C4-2B (cell line): ENCODE results near the gene LIPM.

Source experiments
- H3K27ac ChIP-seq: fragments of 450-650 bp; 2 replicates; pipeline ENCODE4 v1.5.1; 2017
- ZFX ChIP-seq: fragments of 450-650 bp; IDR thresholded peaks from 2 replicates; pipeline ENCODE4 v1.6.1; 2017
- TF ChIP-seq, protein P1 (sequence below): fragments of 450-650 bp; conservative IDR thresholded peaks from 2 replicates; pipeline ENCODE4 v1.5.1; 2017; ENCODE audit warnings: mild to moderate bottlenecking

LIPM gene

DNA sequence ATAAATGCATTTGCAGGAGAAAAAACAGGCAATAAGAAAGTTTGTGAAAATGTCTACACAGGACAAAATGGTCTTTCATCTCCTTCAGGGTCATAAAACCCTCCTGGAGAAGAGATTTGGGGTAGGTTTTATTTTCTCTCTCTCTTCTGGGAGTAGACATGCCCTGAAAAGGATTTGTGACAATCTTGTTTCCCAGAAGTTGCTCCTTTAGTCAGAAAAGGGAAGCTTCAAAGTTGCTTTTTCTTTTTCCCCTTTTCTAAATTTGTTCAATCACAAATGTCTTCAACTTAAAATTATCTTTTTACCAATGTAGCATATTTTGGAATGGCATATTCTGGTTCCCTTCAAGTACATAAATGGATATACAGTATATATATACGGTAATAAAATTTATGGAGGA is 58.5 kb downstream of the LIPM start:
- TF ChIP-seq, protein P1, sequence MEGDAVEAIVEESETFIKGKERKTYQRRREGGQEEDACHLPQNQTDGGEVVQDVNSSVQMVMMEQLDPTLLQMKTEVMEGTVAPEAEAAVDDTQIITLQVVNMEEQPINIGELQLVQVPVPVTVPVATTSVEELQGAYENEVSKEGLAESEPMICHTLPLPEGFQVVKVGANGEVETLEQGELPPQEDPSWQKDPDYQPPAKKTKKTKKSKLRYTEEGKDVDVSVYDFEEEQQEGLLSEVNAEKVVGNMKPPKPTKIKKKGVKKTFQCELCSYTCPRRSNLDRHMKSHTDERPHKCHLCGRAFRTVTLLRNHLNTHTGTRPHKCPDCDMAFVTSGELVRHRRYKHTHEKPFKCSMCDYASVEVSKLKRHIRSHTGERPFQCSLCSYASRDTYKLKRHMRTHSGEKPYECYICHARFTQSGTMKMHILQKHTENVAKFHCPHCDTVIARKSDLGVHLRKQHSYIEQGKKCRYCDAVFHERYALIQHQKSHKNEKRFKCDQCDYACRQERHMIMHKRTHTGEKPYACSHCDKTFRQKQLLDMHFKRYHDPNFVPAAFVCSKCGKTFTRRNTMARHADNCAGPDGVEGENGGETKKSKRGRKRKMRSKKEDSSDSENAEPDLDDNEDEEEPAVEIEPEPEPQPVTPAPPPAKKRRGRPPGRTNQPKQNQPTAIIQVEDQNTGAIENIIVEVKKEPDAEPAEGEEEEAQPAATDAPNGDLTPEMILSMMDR, result no peak
- TF ChIP-seq ZFX, result no peak
- no peak overlapping the region for H3K27ac ChIP-seq

DNA sequence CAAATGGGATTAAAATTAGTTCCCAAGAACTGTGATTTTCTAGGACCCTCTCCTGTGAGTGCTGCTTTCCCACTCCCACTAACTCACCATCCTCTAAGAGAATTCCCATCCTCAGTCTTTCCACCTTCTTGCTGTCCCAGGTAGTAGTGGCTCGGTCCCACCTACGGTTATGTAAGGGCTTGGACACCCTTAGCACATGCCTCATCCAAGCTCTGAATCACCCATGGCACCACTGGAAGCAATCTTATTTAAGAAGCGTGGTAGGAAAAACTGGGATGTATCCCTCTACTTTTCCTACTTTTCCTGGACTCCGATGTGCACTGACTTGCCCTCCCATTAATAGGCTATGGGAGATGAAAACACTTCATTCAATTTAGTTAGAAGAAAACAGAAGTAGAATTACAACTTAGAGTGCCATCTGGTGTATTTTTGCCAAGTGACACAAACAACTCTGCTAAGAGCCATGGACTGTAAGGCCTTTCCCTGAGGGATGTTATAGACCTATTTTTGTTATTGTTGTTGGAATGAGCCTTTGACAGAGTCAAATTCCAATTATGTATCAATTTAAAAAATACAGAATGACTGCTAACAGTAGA is 62.8 kb downstream of the LIPM start:
- no peak overlapping the region for H3K27ac ChIP-seq
- TF ChIP-seq, protein P1, result peak; percentile 23
- TF ChIP-seq ZFX, result no peak

- no peak for TF ChIP-seq ZFX
- TF ChIP-seq, protein P1, result no peak
- no peak overlapping the region for H3K27ac ChIP-seq
These were observed 63.9 kb downstream of the LIPM start for GRCh38 chr10:88866454-88866853.

- H3K27ac ChIP-seq, result no peak overlapping the region
- TF ChIP-seq, protein P1, result no peak
- no peak for TF ChIP-seq ZFX
These were observed 67.6 kb downstream of the LIPM start for GRCh38 chr10:88870089-88870488.
